HEK293T (cell line): ENCODE results near the gene TET2.

Experiments
- CTCF ChIA-PET: fragments of 350-600 bp; formaldehyde crosslinking; extraction: SDS; loops from one replicate; lab custom pipeline; 2021; ENCODE audit warnings: antibody characterized with exemption, inconsistent platforms; lab: Yijun Ruan, JAX
- POLR2A ChIA-PET: fragments of 350-600 bp; formaldehyde crosslinking; extraction: SDS; loops from one replicate; lab custom pipeline; 2020; ENCODE audit warnings: antibody characterized with exemption, inconsistent platforms; lab: Yijun Ruan, JAX
- DNase-seq: peaks from one replicate; pipeline ENCODE4 v3.0.0; 2012; ENCODE audit warnings: mixed read lengths; ENCODE audit errors: extremely low spot score
- ARNT ChIP-seq: fragments of 450-650 bp; IDR thresholded peaks from 2 replicates; pipeline ENCODE4 v1.6.1; 2017; ENCODE audit warnings: mild to moderate bottlenecking
- BHLHE40 ChIP-seq: fragments of 450-650 bp; IDR thresholded peaks from 2 replicates; pipeline ENCODE4 v1.6.1; 2016; ENCODE audit warnings: mild to moderate bottlenecking, moderate library complexity, borderline replicate concordance
- CTBP1 ChIP-seq: fragments of 450-650 bp; IDR thresholded peaks from 2 replicates; pipeline ENCODE4 v1.6.1; 2016; ENCODE audit warnings: borderline replicate concordance
- ELF4 ChIP-seq: fragments of 450-650 bp; IDR thresholded peaks from 2 replicates; pipeline ENCODE4 v1.6.1; 2017; ENCODE audit warnings: antibody characterized with exemption
- FOXA1 ChIP-seq: fragments of 450-650 bp; IDR thresholded peaks from 2 replicates; pipeline ENCODE4 v1.6.1; 2016; ENCODE audit warnings: mild to moderate bottlenecking
- FOXK2 ChIP-seq: fragments of 450-650 bp; IDR thresholded peaks from 2 replicates; pipeline ENCODE4 v1.6.1; 2016; ENCODE audit warnings: mild to moderate bottlenecking
- FOXM1 ChIP-seq: fragments of 450-650 bp; IDR thresholded peaks from 2 replicates; pipeline ENCODE4 v1.6.1; 2017; ENCODE audit warnings: mild to moderate bottlenecking, borderline replicate concordance
- HDGF ChIP-seq: fragments of 450-650 bp; IDR thresholded peaks from 2 replicates; pipeline ENCODE4 v1.6.1; 2017; ENCODE audit warnings: antibody characterized with exemption, borderline replicate concordance
- L3MBTL2 ChIP-seq: fragments of 450-650 bp; conservative IDR thresholded peaks from 2 replicates; pipeline ENCODE4 v1.6.1; 2016; ENCODE audit warnings: mild to moderate bottlenecking
- LEF1 ChIP-seq: fragments of 450-650 bp; IDR thresholded peaks from 2 replicates; pipeline ENCODE4 v1.6.1; 2017; ENCODE audit warnings: mild to moderate bottlenecking, borderline replicate concordance
- NFRKB ChIP-seq: fragments of 450-650 bp; IDR thresholded peaks from 2 replicates; pipeline ENCODE4 v1.6.1; 2016; ENCODE audit warnings: mild to moderate bottlenecking, moderate library complexity
- SP1 ChIP-seq: fragments of 450-650 bp; IDR thresholded peaks from 2 replicates; pipeline ENCODE4 v1.6.1; 2017
- SUZ12 ChIP-seq: fragments of 450-650 bp; IDR thresholded peaks from 2 replicates; pipeline ENCODE4 v1.6.1; 2016; ENCODE audit warnings: mild to moderate bottlenecking
- TARDBP ChIP-seq: fragments of 450-650 bp; IDR thresholded peaks from 2 replicates; pipeline ENCODE4 v1.6.1; 2016
- ZNF384 ChIP-seq: fragments of 450-650 bp; IDR thresholded peaks from 2 replicates; pipeline ENCODE4 v1.6.1; 2016
- TF ChIP-seq, protein P1 (sequence below): fragments of 450-650 bp; IDR thresholded peaks from 2 replicates; pipeline ENCODE4 v1.6.1; 2016

The TET2 gene

DNA sequence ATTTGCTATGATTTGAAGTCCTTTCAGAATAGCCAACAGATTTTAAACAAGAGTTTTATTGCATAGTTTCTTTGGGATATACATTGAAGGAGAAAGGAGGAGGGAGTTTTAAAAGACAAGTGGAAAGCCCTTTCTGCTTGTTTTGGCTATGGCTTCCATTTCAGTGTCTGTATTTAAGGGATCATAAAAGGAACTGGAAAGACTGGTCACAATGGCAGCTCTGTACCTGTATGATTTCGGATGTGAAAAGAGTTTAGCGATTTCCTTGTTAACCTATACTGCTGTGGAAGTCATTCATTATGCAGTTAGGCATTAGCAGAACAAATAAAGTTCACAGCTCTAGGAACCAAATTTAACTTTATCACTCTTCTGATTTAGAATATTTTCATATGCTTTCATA lies 60.7 kb downstream of the TET2 start:
- ChIA-PET POLR2A (no interaction called here), CTCF (no interaction called here)
- TF ChIP-seq L3MBTL2 (no peak), HDGF (no peak), FOXK2 (no peak), FOXM1 (no peak), FOXA1 (no peak)
- no peak for DNase-seq

DNA sequence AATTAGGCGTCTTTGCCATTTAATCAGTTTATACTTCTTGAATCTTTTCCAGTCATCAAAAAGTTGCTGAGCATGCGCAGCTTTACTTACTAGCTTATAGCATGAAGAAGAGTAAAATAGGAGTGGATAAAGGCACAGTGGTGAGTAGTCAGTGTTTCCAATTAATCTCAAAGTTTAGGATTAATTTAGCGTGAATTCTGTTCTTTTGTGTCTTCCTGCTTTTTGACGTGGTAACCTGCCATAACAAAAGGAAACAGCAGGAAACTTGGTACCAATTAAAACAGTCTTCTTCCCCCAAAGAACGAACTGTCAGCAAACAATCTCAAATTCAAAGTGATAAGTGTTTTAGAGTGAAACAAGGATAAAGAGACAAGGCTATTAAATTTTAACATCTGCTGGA lies 61.9 kb downstream of the TET2 start:
- no peak for DNase-seq
- TF ChIP-seq FOXM1: no peak
- TF ChIP-seq SP1: no peak
- no peak for TF ChIP-seq FOXK2
- TF ChIP-seq L3MBTL2: no peak
- ChIA-PET CTCF (no interaction called here), POLR2A (no interaction called here)

DNA sequence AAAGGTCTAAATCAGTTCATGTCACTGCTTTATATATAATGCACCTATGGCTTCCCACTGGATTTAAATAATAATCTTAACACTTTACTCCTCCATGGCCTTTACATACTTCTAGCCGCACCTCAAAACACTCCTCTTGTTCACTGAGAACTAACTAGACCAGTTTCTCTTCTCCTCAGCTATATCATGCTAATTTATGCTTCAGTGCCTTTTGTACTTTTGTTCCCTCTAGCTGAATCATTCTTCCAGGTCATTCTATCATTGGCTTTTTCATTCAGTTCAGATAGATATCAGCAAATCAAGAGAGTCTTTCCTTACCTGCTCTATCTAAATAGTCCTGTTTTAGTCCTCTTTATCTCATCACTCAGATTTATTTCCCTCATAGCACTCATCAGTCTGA lies 64.2 kb downstream of the TET2 start:
- no peak for DNase-seq
- TF ChIP-seq SP1 (no peak), ZNF384 (no peak), FOXM1 (no peak), TARDBP (no peak), HDGF (no peak), ARNT (no peak), FOXK2 (no peak), L3MBTL2 (no peak), NFRKB (no peak), BHLHE40 (no peak), ELF4 (no peak), FOXA1 (no peak), SUZ12 (no peak), LEF1 (no peak), CTBP1 (no peak)
- TF ChIP-seq, protein P1, sequence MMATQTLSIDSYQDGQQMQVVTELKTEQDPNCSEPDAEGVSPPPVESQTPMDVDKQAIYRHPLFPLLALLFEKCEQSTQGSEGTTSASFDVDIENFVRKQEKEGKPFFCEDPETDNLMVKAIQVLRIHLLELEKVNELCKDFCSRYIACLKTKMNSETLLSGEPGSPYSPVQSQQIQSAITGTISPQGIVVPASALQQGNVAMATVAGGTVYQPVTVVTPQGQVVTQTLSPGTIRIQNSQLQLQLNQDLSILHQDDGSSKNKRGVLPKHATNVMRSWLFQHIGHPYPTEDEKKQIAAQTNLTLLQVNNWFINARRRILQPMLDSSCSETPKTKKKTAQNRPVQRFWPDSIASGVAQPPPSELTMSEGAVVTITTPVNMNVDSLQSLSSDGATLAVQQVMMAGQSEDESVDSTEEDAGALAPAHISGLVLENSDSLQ: no peak
- CTCF ChIA-PET: no interaction called here
- POLR2A ChIA-PET: no interaction called here

DNA sequence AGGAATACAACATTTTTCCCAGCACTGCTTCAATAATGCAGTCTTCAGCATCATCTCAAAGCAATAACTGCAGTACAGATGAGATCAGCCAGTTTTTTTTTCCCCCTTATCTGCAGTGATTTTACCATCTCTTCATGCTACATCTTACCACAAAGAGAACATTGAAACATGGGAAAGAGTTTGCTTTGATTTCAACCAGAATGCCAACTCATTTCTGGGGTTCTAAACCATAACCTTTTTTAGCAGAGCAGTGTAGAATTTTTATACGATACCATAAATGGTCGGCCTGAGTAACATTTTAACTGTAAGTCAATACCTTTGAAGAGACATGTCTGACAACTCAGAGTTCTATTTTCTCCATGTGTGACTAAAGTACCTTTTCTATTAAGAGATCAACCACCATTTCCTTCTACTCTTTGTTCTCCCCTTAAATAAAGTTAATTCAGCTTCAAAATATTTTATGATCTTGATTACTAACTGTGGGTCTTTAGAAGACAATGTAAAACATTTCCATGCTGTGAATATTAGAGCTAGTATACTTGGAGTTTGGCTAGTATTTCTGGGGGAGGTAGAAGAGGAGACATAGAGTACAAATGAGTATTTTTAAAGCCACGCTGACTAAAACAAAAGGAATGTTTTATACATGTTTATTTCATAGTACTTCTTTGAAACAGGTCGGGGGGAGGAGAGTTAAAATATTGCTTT lies 69.1 kb downstream of the TET2 start:
- TF ChIP-seq LEF1 (no peak), BHLHE40 (no peak), FOXM1 (no peak), NFRKB (no peak), FOXA1 (no peak), CTBP1 (no peak), ZNF384 (no peak), L3MBTL2 (no peak), SP1 (no peak), SUZ12 (no peak), ARNT (no peak), HDGF (no peak), FOXK2 (no peak)
- TF ChIP-seq, protein P1: no peak
- DNase-seq: no peak
- POLR2A ChIA-PET: no interaction called here
- CTCF ChIA-PET: no interaction called here

DNA sequence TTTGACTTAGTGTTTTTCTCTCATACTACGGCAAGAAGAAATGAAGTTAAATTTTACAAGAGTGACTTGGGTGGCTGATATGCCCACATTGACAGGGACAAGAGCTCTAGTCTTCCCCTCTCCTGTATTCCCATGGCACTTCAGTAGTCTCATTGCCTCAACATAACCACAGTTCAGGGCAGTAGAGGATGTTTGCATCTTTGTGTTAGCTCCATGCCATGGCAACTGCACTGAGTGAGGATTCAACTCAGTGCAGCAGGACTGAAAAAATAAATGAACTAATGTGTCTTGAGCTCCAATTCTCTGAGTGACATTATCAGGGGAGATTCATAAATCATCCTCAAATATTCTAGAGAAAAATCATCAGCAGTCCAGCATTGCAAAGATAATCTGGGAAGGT lies 78.8 kb downstream of the TET2 start:
- no peak for DNase-seq
- POLR2A ChIA-PET: no interaction called here
- TF ChIP-seq ARNT: no peak
- no peak for TF ChIP-seq HDGF
- TF ChIP-seq FOXK2: no peak
- TF ChIP-seq BHLHE40: no peak
- no peak for TF ChIP-seq FOXA1
- no peak for TF ChIP-seq ZNF384
- no peak for TF ChIP-seq SP1
- TF ChIP-seq L3MBTL2: no peak
- no peak for TF ChIP-seq ELF4
- no peak for TF ChIP-seq TARDBP
- no peak for TF ChIP-seq FOXM1
- TF ChIP-seq, protein P1: no peak
- no peak for TF ChIP-seq LEF1
- no peak for TF ChIP-seq NFRKB
- TF ChIP-seq CTBP1: no peak
- no peak for TF ChIP-seq SUZ12
- CTCF ChIA-PET: no interaction called here

DNA sequence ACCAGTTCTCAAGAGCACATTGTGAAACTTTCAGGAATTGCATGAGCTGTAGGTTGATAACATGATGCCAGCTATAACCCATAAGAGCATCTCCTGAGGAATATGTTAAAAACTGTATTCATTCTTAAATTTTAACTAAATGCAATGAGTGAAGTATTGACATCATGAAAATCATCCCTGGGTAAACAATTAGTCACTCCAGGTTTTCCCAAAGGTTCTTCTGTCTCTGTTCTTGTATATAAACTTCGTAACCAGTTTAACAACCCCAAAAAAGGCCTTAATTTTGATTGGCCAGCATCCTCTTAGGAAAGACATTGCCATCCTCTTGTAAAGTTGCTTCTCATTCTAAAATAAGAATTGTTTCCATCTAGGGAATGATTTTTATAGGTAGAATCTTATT lies 80.4 kb downstream of the TET2 start:
- TF ChIP-seq ARNT: no peak
- TF ChIP-seq LEF1: no peak
- no peak for TF ChIP-seq TARDBP
- TF ChIP-seq CTBP1: no peak
- TF ChIP-seq FOXK2: no peak
- no peak for TF ChIP-seq HDGF
- TF ChIP-seq ZNF384: no peak
- TF ChIP-seq, protein P1: no peak
- TF ChIP-seq SP1: no peak
- no peak for TF ChIP-seq ELF4
- POLR2A ChIA-PET: no interaction called here
- CTCF ChIA-PET: no interaction called here
- DNase-seq: no peak
